ENCODE data around the gene PTPRM. TPM values are rescaled to one million over a fixed set of nuclear protein-coding genes. Genes with fewer than 3 reads are reported as not detected.

PTPRM gene
- total RNA-seq, 4 donors from 2014 or later = 206 to 337 (median 255) TPM

DNA sequence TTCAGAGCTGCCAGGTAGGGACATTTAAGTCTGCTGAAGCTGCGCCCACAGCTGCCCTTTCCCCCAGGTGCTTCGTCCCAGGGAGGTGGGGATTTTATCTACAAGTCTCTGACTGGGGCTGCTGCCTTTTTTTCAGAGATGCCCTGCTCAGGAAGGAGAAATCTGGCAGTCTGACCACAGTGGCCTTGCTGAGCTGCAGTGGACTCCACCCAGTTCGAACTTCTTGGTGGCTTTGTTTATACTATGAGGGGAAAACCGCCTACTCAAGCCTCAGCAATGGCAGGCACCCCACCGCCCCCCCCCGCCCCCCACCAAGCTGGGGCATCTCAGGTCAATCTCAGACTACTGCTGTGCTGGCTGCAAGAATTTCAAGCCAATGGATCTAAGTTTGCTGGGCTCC, 584.1 kb downstream of the PTPRM start:
- no peak for TF ChIP-seq CTCF (IDR thresholded peaks at IDR 0.05; ENCODE audit: low read depth)

- TF ChIP-seq CTCF (IDR thresholded peaks at IDR 0.05; ENCODE audit: low read depth) = no peak
Observed at GRCh38 chr18:8153887-8154583, 586.9 kb downstream of the PTPRM start.

DNA sequence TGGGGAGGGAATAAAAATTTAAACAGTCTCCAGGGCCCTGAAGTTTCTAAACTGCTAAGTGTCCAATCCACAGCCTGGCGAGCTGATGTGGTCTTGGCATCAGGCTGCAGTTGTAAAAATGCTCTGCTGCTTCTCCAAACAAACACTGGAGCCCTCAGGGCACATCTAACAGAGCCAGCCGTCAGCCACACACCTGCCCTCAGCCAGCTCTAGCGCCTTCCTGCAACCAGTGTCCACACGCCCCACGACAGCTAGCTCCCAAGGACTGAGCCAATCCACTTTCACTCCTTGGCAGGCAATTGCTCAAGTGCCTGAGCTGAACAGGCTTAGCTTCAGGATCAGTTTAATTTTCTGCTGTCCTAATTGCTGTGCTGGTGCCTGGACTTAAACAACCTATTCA, 595.7 kb downstream of the PTPRM start:
- no peak for TF ChIP-seq CTCF (IDR thresholded peaks at IDR 0.05; ENCODE audit: low read depth)

- no peak for TF ChIP-seq CTCF (IDR thresholded peaks at IDR 0.05; ENCODE audit: low read depth)
Observed at GRCh38 chr18:8163286-8163959, 596.3 kb downstream of the PTPRM start.

GRCh38 chr18:8165095-8165494, 598.0 kb downstream of the PTPRM start:
- TF ChIP-seq CTCF (IDR thresholded peaks at IDR 0.05; ENCODE audit: low read depth) = no peak

DNA sequence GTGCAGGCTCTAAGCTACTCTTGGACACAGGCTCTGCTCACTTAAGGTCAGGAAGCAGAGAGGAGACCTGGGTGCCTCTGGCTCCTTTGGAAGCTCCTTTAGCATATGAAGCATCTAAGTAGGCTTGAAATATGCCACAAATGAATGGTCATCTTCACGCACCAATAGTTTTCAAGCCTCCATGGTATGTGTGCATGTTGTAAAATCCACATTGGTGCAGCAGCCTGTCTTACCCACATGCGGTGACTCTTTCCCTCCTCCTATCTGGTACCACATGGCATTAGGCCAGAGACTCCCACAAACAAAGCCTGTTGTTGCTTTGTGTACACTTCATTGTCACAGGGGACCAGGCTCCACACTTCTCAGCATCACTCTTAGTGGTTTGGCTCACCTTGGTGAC, 599.9 kb downstream of the PTPRM start:
- no peak for TF ChIP-seq CTCF (IDR thresholded peaks at IDR 0.05; ENCODE audit: low read depth)

DNA sequence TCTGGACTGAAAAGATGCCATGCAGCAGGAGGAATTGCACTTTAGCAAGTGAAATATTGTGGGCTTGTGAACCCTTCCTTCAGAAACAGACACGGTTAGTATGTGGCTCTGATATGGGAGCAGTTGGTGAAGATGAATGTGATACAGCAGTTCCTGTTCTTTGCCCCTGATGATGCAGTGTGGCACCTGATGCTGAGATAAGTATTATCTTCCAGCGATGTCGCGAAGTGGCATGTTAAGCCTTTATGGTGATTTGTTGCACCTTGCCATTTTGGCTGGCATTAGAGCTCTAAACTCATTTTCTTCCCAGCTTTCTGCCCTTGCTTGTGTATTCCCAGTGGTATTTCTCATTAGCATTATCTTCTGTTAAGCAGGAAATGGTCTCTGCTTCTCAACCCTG, 600.6 kb downstream of the PTPRM start:
- no peak for TF ChIP-seq CTCF (IDR thresholded peaks at IDR 0.05; ENCODE audit: low read depth)

All from subcutaneous adipose tissue (tissue), 4 donors.